ENCODE data around the gene DKK2.

DKK2 gene

GRCh38 chr4:107017443-107018343 lies 18.4 kb downstream of the DKK2 start:
- no peak for TF ChIP-seq CTCF (conservative IDR thresholded peaks at IDR 0.05; ENCODE audit: control insufficient read depth, insufficient read depth, low read depth, low read length)
- no peak for DNase-seq (ENCODE audit: low read depth)
- H3K4me3 ChIP-seq (ENCODE audit: control insufficient read depth, low read depth, low read length) = no peak overlapping the region

- H3K4me3 ChIP-seq (ENCODE audit: control insufficient read depth, low read depth, low read length) = no peak overlapping the region
- no peak for DNase-seq (ENCODE audit: low read depth)
- TF ChIP-seq CTCF (conservative IDR thresholded peaks at IDR 0.05; ENCODE audit: control insufficient read depth, insufficient read depth, low read depth, low read length) = no peak
These were observed 24.8 kb downstream of the DKK2 start for GRCh38 chr4:107011312-107011711.

GRCh38 chr4:107009196-107009968 lies 26.7 kb downstream of the DKK2 start:
- DNase-seq (ENCODE audit: low read depth) = no peak
- no peak for TF ChIP-seq CTCF (conservative IDR thresholded peaks at IDR 0.05; ENCODE audit: control insufficient read depth, insufficient read depth, low read depth, low read length)
- no peak overlapping the region for H3K4me3 ChIP-seq (ENCODE audit: control insufficient read depth, low read depth, low read length)

GRCh38 chr4:107008115-107008514 lies 28.0 kb downstream of the DKK2 start:
- DNase-seq (ENCODE audit: low read depth) = no peak
- H3K4me3 ChIP-seq (ENCODE audit: control insufficient read depth, low read depth, low read length) = no peak overlapping the region
- TF ChIP-seq CTCF (conservative IDR thresholded peaks at IDR 0.05; ENCODE audit: control insufficient read depth, insufficient read depth, low read depth, low read length) = no peak

- H3K4me3 ChIP-seq (ENCODE audit: control insufficient read depth, low read depth, low read length) = no peak overlapping the region
- DNase-seq (ENCODE audit: low read depth) = no peak
- TF ChIP-seq CTCF (conservative IDR thresholded peaks at IDR 0.05; ENCODE audit: control insufficient read depth, insufficient read depth, low read depth, low read length) = no peak
These were observed 29.9 kb downstream of the DKK2 start for GRCh38 chr4:107006218-107006617.

- TF ChIP-seq CTCF (conservative IDR thresholded peaks at IDR 0.05; ENCODE audit: control insufficient read depth, insufficient read depth, low read depth, low read length) = no peak
- DNase-seq (ENCODE audit: low read depth) = no peak
- no peak overlapping the region for H3K4me3 ChIP-seq (ENCODE audit: control insufficient read depth, low read depth, low read length)
These were observed 39.6 kb downstream of the DKK2 start for GRCh38 chr4:106996490-106996889.
